SK-N-SH treated with all-trans-retinoic acid at 6 μM for 48 hours (cell line): Measurements from ENCODE around the gene MMP17.

Experiments used
- ATAC-seq: fragments of 200-7000 bp; cut with Tn5 transposase; 3 replicates; pipeline ENCODE4 v1.9.1; 2020; ENCODE audit warnings: mild to moderate bottlenecking, moderate library complexity
- ARNTL ChIP-seq: fragments of 450-650 bp; formaldehyde crosslinking; IDR thresholded peaks from 2 replicates; pipeline ENCODE4 v1.5.0; 2020; ENCODE audit warnings: low read depth, mild to moderate bottlenecking, moderate library complexity, borderline replicate concordance
- BACH2 ChIP-seq: fragments of 250-450 bp; sonication (Bioruptor Pico); IDR thresholded peaks from 2 replicates; pipeline ENCODE4 v1.9.0; 2021; ENCODE audit warnings: mild to moderate bottlenecking, borderline replicate concordance
- CSDC2 ChIP-seq: fragments of 250-450 bp; sonication (Bioruptor Pico); IDR thresholded peaks from 2 replicates; pipeline ENCODE4 v1.5.0; 2020; ENCODE audit warnings: mild to moderate bottlenecking, moderate library complexity
- GLIS3 ChIP-seq: fragments of 250-450 bp; sonication (Bioruptor Pico); IDR thresholded peaks from 2 replicates; pipeline ENCODE4 v1.5.0; 2020; ENCODE audit warnings: mild to moderate bottlenecking, moderate library complexity
- ISL1 ChIP-seq: fragments of 250-450 bp; sonication (Bioruptor Pico); IDR thresholded peaks from 2 replicates; pipeline ENCODE4 v2.1.2; 2022; ENCODE audit warnings: mild to moderate bottlenecking, moderate library complexity
- OSR1 ChIP-seq: fragments of 250-450 bp; sonication (Bioruptor Pico); IDR thresholded peaks from 2 replicates; pipeline ENCODE4 v1.8.0; 2022; ENCODE audit warnings: moderate library complexity, mild to moderate bottlenecking, inconsistent platforms
- PPARA ChIP-seq: fragments of 250-450 bp; sonication (Bioruptor Pico); IDR thresholded peaks from 2 replicates; pipeline ENCODE4 v1.5.0; 2020; ENCODE audit warnings: mild to moderate bottlenecking, borderline replicate concordance
- RARB ChIP-seq: fragments of 250-450 bp; sonication (Bioruptor Pico); IDR thresholded peaks from 2 replicates; pipeline ENCODE4 v1.8.0; 2021; ENCODE audit warnings: mild to moderate bottlenecking, moderate library complexity
- SNAI2 ChIP-seq: fragments of 250-450 bp; sonication (Bioruptor Pico); IDR thresholded peaks from 2 replicates; pipeline ENCODE4 v1.5.0; 2020; ENCODE audit warnings: mild to moderate bottlenecking, moderate library complexity
- TCF4 ChIP-seq: fragments of 250-450 bp; sonication (Bioruptor Pico); IDR thresholded peaks from 2 replicates; pipeline ENCODE4 v1.8.0; 2021; ENCODE audit warnings: mild to moderate bottlenecking, moderate library complexity, borderline replicate concordance
- TOX ChIP-seq: fragments of 250-450 bp; sonication (Bioruptor Pico); IDR thresholded peaks from 2 replicates; pipeline ENCODE4 v1.8.0; 2021; ENCODE audit warnings: mild to moderate bottlenecking, moderate library complexity, borderline replicate concordance
- ZC3H10 ChIP-seq: fragments of 250-450 bp; sonication (Bioruptor Pico); IDR thresholded peaks from 2 replicates; pipeline ENCODE4 v1.5.1; 2021; ENCODE audit warnings: mild to moderate bottlenecking, moderate library complexity
- ZFP3 ChIP-seq: fragments of 250-450 bp; sonication (Bioruptor Pico); IDR thresholded peaks from 2 replicates; pipeline ENCODE4 v1.5.0; 2020; ENCODE audit warnings: mild to moderate bottlenecking, moderate library complexity
- ZNF565 ChIP-seq: fragments of 450-650 bp; formaldehyde crosslinking; conservative IDR thresholded peaks from 2 replicates; pipeline ENCODE4 v1.5.0; 2020; ENCODE audit warnings: low read depth, mild to moderate bottlenecking, moderate library complexity
- ZNF70 ChIP-seq: fragments of 450-650 bp; formaldehyde crosslinking; IDR thresholded peaks from 2 replicates; pipeline ENCODE4 v1.5.0; 2020; ENCODE audit warnings: mild to moderate bottlenecking, moderate library complexity
- ZNF8 ChIP-seq: fragments of 450-650 bp; formaldehyde crosslinking; IDR thresholded peaks from 2 replicates; pipeline ENCODE4 v1.5.0; 2020; ENCODE audit warnings: mild to moderate bottlenecking, moderate library complexity
- TF ChIP-seq, protein P1 (sequence below): fragments of 250-450 bp; sonication (Bioruptor Pico); IDR thresholded peaks from 2 replicates; pipeline ENCODE4 v1.8.0; 2020; ENCODE audit warnings: mild to moderate bottlenecking, moderate library complexity, borderline replicate concordance
- TF ChIP-seq, protein P2 (sequence below): fragments of 250-450 bp; sonication (Bioruptor Pico); IDR thresholded peaks from 2 replicates; pipeline ENCODE4 v1.5.1; 2020; ENCODE audit warnings: low read depth, mild to moderate bottlenecking, moderate library complexity
- TF ChIP-seq, protein P3 (sequence below): fragments of 250-450 bp; sonication (Bioruptor Pico); IDR thresholded peaks from 2 replicates; pipeline ENCODE4 v1.5.0; 2020; ENCODE audit warnings: mild to moderate bottlenecking, moderate library complexity
- TF ChIP-seq, protein P4 (sequence below): fragments of 250-450 bp; sonication (Bioruptor Pico); IDR thresholded peaks from 2 replicates; pipeline ENCODE4 v1.5.1; 2021; ENCODE audit warnings: mild to moderate bottlenecking, moderate library complexity

The MMP17 gene

DNA sequence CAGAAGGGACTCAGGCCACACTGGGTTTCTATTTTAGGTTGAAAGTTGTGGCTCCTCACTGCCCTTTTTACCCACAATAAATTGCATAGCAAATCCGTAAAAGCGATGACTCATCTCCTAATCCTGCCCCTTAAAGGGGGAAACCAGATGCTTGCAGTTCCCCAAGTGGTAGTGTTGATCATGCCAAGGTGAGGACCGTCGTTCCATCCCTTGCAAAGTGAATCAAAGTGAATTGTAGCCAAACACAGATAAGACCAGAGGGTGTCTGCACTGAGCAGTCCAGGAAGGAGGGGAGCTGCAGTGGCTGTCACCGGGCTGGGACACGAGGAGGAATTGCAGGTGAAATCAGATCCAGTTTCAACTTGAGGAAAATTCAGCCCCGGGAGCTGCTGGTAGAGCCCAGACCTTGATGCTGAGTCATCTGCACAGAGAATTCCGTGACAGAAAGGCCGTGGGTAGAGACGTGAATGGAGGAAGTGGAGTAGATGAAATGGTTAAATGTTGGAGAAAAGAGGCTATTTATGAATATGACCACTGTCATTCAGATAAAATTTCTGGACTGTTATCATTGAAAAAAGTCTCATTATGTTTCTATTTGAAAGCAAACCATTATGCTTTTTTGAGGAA, 44.2 kb upstream of the MMP17 start:
- peak; percentile 87 for ATAC-seq
- TF ChIP-seq ISL1 (CRISPR knock-in tag) (no peak), ZNF8 (CRISPR knock-in tag) (no peak), TOX (no peak), PPARA (CRISPR knock-in tag) (no peak), SNAI2 (CRISPR knock-in tag) (no peak), RARB (CRISPR knock-in tag) (no peak), ZNF565 (CRISPR knock-in tag) (no peak), ZC3H10 (CRISPR knock-in tag) (no peak), BACH2 (no peak), TCF4 (no peak), CSDC2 (CRISPR knock-in tag) (no peak), GLIS3 (CRISPR knock-in tag) (no peak), ARNTL (CRISPR knock-in tag) (no peak), OSR1 (CRISPR knock-in tag) (no peak)
- TF ChIP-seq, protein P1, sequence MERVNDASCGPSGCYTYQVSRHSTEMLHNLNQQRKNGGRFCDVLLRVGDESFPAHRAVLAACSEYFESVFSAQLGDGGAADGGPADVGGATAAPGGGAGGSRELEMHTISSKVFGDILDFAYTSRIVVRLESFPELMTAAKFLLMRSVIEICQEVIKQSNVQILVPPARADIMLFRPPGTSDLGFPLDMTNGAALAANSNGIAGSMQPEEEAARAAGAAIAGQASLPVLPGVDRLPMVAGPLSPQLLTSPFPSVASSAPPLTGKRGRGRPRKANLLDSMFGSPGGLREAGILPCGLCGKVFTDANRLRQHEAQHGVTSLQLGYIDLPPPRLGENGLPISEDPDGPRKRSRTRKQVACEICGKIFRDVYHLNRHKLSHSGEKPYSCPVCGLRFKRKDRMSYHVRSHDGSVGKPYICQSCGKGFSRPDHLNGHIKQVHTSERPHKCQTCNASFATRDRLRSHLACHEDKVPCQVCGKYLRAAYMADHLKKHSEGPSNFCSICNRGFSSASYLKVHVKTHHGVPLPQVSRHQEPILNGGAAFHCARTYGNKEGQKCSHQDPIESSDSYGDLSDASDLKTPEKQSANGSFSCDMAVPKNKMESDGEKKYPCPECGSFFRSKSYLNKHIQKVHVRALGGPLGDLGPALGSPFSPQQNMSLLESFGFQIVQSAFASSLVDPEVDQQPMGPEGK (CRISPR knock-in tag): no peak
- TF ChIP-seq, protein P2, sequence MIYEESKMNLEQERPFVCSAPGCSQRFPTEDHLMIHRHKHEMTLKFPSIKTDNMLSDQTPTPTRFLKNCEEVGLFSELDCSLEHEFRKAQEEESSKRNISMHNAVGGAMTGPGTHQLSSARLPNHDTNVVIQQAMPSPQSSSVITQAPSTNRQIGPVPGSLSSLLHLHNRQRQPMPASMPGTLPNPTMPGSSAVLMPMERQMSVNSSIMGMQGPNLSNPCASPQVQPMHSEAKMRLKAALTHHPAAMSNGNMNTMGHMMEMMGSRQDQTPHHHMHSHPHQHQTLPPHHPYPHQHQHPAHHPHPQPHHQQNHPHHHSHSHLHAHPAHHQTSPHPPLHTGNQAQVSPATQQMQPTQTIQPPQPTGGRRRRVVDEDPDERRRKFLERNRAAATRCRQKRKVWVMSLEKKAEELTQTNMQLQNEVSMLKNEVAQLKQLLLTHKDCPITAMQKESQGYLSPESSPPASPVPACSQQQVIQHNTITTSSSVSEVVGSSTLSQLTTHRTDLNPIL (CRISPR knock-in tag): no peak
- TF ChIP-seq, protein P3, sequence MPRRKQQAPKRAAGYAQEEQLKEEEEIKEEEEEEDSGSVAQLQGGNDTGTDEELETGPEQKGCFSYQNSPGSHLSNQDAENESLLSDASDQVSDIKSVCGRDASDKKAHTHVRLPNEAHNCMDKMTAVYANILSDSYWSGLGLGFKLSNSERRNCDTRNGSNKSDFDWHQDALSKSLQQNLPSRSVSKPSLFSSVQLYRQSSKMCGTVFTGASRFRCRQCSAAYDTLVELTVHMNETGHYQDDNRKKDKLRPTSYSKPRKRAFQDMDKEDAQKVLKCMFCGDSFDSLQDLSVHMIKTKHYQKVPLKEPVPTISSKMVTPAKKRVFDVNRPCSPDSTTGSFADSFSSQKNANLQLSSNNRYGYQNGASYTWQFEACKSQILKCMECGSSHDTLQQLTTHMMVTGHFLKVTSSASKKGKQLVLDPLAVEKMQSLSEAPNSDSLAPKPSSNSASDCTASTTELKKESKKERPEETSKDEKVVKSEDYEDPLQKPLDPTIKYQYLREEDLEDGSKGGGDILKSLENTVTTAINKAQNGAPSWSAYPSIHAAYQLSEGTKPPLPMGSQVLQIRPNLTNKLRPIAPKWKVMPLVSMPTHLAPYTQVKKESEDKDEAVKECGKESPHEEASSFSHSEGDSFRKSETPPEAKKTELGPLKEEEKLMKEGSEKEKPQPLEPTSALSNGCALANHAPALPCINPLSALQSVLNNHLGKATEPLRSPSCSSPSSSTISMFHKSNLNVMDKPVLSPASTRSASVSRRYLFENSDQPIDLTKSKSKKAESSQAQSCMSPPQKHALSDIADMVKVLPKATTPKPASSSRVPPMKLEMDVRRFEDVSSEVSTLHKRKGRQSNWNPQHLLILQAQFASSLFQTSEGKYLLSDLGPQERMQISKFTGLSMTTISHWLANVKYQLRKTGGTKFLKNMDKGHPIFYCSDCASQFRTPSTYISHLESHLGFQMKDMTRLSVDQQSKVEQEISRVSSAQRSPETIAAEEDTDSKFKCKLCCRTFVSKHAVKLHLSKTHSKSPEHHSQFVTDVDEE (CRISPR knock-in tag): no peak

DNA sequence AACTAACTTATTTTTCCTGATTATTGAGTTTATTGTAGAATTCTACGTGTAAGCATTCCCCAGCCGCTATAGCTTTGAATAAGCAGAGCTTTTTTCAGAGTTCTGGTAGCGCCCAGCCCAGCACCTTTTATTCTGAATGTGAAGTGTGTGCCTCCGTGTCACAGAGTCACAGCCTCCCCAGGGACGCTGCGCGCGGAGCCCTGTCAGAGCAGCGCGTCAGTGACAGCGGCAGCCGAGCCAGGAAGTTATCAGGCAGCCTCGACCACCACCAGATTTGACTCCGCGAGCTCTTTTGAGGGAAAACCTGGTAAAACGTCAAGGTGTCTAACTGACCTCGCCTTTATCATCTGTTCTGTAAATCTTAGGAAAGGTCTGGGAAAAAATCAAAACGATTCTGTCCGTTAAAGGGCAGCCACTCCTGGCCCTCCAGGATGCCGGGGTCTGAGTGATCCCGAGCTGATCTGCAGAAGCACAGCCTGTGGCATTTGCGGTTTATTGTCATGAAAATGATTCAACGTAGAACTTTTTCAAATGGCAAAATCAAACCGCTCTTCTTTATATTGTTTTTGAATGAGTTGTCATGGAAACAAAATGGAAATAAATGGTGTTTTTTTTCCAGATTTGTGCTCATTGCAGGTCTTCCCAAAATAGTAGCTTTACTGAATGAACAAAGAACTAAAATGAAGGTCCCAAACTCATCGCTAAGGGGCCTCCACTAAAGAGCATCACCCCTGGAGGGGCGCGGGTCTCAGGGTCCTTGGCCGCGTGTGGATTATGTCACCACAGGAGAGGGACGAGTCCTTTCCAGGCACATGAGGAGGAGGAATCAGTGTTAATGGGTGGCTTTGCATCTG, 43.1 kb upstream of the MMP17 start:
- no peak for TF ChIP-seq TCF4
- TF ChIP-seq CSDC2 (CRISPR knock-in tag): no peak
- TF ChIP-seq, protein P2 (CRISPR knock-in tag): no peak
- no peak for TF ChIP-seq ZFP3 (CRISPR knock-in tag)
- ATAC-seq: no peak

DNA sequence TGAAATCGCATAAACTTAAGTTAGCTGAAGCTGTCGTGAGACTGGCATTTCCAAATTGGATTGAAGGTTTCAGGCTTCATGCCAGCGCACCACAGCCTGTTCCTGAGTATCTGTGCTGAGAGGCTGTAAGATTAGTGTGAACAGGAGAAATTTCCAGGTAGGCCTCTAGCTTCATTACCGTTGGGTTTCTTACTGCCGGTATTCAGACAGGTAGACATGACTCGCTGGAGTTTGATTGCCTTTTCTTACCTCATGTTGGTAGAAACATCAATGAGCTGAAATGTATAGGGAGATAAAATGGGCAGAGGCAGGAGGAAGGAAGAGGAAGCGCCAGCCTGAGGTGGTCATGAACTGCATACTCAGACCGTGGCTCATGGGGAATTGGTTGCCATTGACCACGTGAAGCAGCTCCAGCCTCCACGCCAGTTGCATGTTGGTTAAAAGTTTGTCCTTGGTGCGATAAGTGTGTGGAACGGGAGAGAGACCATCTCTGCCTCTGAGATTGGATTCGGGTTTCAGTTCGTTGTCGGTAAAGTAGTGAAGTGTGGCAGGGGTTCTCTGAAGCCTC, 42.3 kb upstream of the MMP17 start:
- no peak for TF ChIP-seq RARB (CRISPR knock-in tag)
- TF ChIP-seq OSR1 (CRISPR knock-in tag): no peak
- TF ChIP-seq, protein P4, sequence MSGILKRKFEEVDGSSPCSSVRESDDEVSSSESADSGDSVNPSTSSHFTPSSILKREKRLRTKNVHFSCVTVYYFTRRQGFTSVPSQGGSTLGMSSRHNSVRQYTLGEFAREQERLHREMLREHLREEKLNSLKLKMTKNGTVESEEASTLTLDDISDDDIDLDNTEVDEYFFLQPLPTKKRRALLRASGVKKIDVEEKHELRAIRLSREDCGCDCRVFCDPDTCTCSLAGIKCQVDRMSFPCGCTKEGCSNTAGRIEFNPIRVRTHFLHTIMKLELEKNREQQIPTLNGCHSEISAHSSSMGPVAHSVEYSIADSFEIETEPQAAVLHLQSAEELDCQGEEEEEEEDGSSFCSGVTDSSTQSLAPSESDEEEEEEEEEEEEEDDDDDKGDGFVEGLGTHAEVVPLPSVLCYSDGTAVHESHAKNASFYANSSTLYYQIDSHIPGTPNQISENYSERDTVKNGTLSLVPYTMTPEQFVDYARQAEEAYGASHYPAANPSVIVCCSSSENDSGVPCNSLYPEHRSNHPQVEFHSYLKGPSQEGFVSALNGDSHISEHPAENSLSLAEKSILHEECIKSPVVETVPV (CRISPR knock-in tag): no peak
- TF ChIP-seq ZC3H10 (CRISPR knock-in tag): no peak
- TF ChIP-seq ZNF70: no peak
- TF ChIP-seq ZNF8 (CRISPR knock-in tag): no peak
- TF ChIP-seq, protein P3 (CRISPR knock-in tag): no peak
- no peak for TF ChIP-seq ARNTL (CRISPR knock-in tag)
- TF ChIP-seq, all 23 proteins: peak for 0
- no peak for ATAC-seq
